ENCODE results near the gene CST8. TPM values are rescaled to one million over a fixed set of nuclear protein-coding genes. Genes with fewer than 3 reads are reported as not detected.

The CST8 gene
- total RNA-seq, 1 donor from 2014 or later = not detected

DNA sequence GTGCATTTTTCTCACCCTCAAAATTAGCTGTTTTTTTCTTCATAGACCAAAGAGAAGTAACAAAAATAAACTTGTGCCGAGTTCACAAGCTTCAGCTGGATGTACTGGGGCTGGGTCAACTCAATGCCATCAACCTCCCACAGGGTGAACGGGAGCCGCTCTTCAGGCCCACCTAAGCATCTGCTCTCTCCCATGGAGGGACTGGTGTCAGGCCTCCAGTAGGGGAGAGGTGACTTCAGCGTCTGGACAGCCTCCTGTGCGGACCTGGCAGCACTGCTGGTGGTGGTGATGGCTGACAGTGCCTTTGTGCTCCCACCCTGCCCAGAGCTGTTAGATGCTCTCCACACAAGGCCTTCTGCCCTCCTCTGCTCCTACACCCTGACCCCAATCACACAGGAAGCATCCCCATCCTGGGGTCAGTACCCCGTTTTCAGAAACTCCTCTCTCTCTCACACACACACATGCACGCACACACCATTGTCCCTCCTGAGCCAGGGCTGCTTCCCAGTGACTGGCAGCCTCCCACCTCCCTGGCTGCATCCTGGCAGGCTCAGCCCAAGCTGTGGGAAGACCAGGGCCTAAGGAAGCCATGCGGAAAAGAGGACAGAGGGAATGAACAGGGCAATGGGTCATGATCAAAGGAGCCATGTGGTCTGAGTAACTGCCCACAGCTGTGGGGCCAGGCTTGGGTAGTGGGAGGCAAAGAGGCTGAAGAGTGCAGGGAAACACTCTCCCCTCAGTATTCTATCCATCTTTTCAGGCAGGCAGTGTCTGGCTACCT lies 17.7 kb downstream of the CST8 start:
- ATAC-seq = no peak
- intact Hi-C loops (cut with DNase I) = no loop called here

DNA sequence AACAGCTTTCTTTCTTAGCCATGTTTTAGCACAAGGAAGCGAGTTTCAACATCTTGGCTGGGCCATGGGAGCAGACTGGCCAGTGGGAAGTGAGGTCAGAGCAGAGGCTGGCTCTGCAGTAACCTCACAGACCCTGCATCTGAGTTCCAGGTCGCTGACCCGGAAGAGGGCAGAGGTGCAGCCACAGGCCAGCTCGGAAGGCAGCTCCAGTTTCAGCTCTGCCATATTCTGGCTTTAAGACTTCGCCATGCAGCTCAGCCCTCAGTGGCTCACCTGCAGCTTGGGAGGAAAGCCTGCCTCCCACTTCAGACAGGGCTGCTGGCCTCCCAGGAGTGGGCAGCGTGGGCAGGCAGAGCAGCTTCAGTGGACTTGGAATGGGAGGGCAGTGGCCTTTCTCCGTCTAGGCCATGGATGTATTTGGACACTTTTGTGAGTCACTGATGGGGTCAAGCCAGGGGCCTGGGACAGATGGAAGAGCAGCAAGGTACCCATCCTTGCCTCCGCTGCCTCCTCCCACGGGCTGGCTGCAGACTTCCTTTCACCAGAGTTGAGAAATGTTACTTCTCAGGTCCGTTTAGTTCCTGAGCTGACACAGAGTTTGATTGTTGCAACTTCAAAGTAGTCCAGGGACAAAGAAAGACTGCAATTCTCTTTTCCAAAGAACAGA lies 18.5 kb downstream of the CST8 start:
- no peaks in the 10 kb centered on the region for H3K27me3 ChIP-seq
- no peaks in the 10 kb centered on the region for H3K4me1 ChIP-seq
- H3K27ac ChIP-seq = no peak overlapping the region
- no peaks in the 10 kb centered on the region for H3K9me3 ChIP-seq
- no peak overlapping the region for H3K4me3 ChIP-seq
- DNase-seq = no peak
- intact Hi-C loops (cut with DNase I) = no loop called here
- no peaks in the 10 kb centered on the region for H3K36me3 ChIP-seq
- no peak for ATAC-seq
- TF ChIP-seq, protein P1, sequence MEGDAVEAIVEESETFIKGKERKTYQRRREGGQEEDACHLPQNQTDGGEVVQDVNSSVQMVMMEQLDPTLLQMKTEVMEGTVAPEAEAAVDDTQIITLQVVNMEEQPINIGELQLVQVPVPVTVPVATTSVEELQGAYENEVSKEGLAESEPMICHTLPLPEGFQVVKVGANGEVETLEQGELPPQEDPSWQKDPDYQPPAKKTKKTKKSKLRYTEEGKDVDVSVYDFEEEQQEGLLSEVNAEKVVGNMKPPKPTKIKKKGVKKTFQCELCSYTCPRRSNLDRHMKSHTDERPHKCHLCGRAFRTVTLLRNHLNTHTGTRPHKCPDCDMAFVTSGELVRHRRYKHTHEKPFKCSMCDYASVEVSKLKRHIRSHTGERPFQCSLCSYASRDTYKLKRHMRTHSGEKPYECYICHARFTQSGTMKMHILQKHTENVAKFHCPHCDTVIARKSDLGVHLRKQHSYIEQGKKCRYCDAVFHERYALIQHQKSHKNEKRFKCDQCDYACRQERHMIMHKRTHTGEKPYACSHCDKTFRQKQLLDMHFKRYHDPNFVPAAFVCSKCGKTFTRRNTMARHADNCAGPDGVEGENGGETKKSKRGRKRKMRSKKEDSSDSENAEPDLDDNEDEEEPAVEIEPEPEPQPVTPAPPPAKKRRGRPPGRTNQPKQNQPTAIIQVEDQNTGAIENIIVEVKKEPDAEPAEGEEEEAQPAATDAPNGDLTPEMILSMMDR (IDR thresholded peaks at IDR 0.05) = no peak

More for the DNA sequence above, 17.7 kb downstream of the CST8 start:
- H3K36me3 ChIP-seq = no peaks in the 10 kb centered on the region
- H3K27ac ChIP-seq = no peak overlapping the region
- H3K9me3 ChIP-seq = no peaks in the 10 kb centered on the region
- TF ChIP-seq, protein P1 (IDR thresholded peaks at IDR 0.05) = no peak
- no peak for DNase-seq
- no peak overlapping the region for H3K4me3 ChIP-seq
- no peaks in the 10 kb centered on the region for H3K27me3 ChIP-seq
- H3K4me1 ChIP-seq = no peaks in the 10 kb centered on the region

DNA sequence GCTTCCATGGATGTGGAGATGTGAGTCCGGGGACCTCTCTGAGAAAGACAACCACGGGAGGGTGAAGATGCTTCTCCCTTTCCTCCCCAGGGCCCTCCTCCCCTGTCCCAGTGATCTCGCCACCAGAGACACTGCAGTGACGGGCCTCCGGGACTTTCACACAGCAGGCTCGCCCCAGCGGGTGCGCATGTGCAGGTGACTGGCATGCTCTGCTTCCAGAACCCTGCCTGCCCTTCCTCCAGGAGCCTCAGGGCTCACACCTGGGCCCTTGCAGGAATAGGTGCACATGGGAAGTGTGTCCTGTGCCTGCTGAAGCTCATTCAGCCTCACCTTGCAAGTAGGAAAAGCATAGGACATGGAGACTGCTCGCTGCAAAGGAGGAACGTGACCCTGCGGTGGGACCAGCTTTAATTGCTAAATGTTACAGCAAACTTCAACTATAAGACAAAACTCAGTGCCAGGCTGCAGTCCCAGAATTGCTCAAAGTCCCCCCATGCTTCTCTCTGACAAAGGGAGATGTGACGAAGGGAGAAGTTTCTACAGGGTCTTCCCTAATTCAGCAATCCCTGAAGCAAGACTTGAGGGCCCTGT lies 19.2 kb downstream of the CST8 start:
- H3K27me3 ChIP-seq = no peaks in the 10 kb centered on the region
- intact Hi-C loops (cut with DNase I) = no loop called here
- H3K4me1 ChIP-seq = no peaks in the 10 kb centered on the region
- no peak overlapping the region for H3K4me3 ChIP-seq
- H3K36me3 ChIP-seq = no peaks in the 10 kb centered on the region
- H3K9me3 ChIP-seq = no peaks in the 10 kb centered on the region
- ATAC-seq (no peak), DNase-seq (no peak)
- TF ChIP-seq, protein P1 (IDR thresholded peaks at IDR 0.05) = no peak
- H3K27ac ChIP-seq = no peak overlapping the region

DNA sequence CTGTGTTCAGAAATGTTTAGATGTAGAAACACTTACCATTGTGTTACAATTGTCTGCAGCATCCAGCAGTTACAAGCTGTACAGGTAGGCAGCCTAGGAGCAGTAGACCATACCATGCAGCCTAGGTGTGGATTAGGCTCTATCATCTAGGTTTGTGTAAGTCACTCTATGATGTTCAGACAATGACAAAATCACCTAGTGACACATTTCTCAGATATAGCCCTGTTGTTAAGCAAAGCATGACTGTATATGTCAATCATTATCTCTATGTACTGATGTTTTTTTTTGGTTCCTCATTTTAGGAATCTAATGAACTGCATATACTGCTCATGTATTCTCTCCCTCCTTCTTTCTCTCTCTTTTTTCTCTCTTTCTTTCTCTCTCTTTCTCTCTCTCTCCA lies 22.2 kb downstream of the CST8 start:
- H3K9me3 ChIP-seq = no peaks in the 10 kb centered on the region
- H3K4me3 ChIP-seq = no peak overlapping the region
- intact Hi-C loops (cut with DNase I) = no loop called here
- TF ChIP-seq, protein P1 (IDR thresholded peaks at IDR 0.05) = no peak
- H3K27me3 ChIP-seq = no peaks in the 10 kb centered on the region
- no peaks in the 10 kb centered on the region for H3K36me3 ChIP-seq
- no peak for DNase-seq
- H3K4me1 ChIP-seq = no peaks in the 10 kb centered on the region
- no peak for ATAC-seq
- no peak overlapping the region for H3K27ac ChIP-seq

DNA sequence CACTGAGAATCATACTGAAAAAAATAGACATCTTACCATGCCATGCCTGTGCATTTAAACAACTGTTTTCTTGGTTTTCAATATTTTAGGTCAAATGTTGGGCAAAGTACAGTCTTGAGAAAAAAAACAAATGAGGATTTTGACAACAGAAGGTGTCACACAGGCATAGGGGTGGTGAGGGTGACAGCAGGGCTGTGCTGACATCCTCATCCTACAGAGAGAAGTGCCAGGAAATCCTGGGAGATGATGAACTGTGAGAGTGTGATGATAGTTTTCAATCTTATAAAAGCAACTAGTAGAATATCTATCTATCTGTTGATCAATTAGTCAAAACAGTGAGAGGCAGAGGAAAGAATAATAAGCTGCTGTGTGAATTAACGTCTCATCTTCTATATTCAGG lies 23.9 kb downstream of the CST8 start:
- H3K27me3 ChIP-seq = no peaks in the 10 kb centered on the region
- intact Hi-C loops (cut with DNase I) = no loop called here

More for the DNA sequence above, 23.9 kb downstream of the CST8 start:
- Histone ChIP-seq H3K27ac (no peak overlapping the region), H3K36me3 (no peaks in the 10 kb centered on the region), H3K9me3 (no peaks in the 10 kb centered on the region), H3K4me3 (no peak overlapping the region), H3K4me1 (no peaks in the 10 kb centered on the region)
- TF ChIP-seq, protein P1 (IDR thresholded peaks at IDR 0.05) = no peak
- no peak for ATAC-seq
- DNase-seq = no peak
